GM19025 (cell line): ENCODE measurements around the gene IQSEC1.
"Not testable (repeated sequence)": the region's sequence is repeated elsewhere in the genome, so short reads cannot be mapped to it uniquely, and the experiment has no call there.

Experiments used
- ATAC-seq: cut with Tn5 transposase; IDR thresholded peaks from one replicate; pipeline ENCODE4 v1.9.1; 2021; ENCODE audit warnings: mild to moderate bottlenecking, low read depth, moderate library complexity; ENCODE audit not compliant: unreplicated experiment

The IQSEC1 gene

DNA sequence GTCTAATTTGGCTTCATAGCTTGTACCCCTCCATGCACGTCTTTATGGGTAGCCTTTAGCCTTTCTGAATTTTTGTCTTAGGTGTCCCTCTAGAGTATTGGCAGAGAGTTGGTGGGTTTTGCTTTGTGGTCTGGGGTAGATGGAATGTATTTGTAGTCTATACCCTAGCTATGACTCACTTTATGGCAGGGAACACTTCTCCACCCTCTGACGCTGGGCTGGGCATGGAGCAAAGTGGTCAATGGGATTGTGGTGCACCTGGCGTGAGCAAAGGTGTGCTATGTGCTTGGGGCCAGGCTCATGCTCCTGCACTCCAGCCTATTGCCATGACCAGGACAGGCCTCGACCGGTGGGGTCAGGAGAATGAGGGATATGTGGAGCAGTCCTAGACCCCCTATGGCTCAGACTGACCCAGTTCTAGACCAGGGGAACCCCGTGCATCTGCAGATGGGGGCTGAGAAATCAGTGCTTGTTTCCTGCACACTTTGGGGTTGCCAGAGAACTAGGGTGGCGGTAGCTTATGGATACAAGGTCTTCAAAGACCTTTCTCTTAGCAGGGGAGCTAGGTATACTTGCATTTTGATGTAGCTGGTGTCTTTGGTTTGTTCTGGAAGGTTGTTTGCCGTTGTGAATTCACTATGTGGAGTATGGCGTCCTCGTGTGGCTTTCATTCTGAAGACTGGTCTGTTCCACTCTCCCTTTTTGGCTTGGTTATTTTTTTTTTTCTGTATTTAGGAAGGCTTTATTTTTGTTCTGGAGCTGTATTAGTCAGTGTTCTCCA lies 182.4 kb downstream of the IQSEC1 start:
- no peak for ATAC-seq

GRCh38 chr3:12886736-12887135 lies 186.5 kb downstream of the IQSEC1 start:
- no peak for ATAC-seq

- no peak for ATAC-seq
Measured at GRCh38 chr3:12886106-12886679, 187.0 kb downstream of the IQSEC1 start.

GRCh38 chr3:12885583-12885930 lies 187.7 kb downstream of the IQSEC1 start:
- ATAC-seq: no peak

DNA sequence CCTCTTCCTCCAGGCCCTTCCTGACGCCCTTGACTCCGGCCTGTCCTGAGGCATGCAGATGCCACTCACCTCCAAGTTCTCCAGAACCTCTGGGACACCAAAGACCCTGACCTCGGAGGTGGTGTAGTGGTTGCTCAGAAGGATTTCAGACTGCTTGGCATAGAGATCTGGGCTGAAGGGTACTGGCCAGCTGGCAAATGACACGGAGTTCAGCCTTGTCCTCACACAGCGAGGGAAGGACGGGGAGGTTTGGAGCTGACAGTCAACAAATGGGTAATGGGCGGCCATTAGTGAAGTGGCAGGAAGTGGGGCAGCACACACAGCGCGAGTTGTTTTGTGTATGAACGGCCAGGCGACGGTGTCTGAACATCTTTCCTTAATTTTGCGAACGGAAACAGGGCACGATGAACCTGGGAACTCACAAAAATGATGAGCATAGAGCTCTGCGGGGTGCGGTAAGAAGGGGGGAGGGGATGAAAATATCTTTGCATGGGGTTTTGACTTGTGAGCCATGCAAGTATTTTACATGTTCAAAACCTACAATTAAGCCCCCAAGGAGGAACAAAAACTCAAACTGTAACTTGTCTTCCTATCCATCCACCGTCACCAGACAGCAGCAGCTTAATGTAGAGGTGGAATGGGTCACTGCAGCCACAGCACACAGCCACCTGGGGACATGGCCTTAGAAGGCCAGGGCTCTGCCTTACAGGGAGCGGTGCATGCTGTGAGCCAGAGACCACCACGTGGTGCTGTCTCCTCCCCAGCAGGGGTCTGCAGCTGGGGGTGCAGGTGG lies 188.2 kb downstream of the IQSEC1 start:
- no peak for ATAC-seq

- ATAC-seq: no peak
Measured at GRCh38 chr3:12884186-12884680, 189.0 kb downstream of the IQSEC1 start.

DNA sequence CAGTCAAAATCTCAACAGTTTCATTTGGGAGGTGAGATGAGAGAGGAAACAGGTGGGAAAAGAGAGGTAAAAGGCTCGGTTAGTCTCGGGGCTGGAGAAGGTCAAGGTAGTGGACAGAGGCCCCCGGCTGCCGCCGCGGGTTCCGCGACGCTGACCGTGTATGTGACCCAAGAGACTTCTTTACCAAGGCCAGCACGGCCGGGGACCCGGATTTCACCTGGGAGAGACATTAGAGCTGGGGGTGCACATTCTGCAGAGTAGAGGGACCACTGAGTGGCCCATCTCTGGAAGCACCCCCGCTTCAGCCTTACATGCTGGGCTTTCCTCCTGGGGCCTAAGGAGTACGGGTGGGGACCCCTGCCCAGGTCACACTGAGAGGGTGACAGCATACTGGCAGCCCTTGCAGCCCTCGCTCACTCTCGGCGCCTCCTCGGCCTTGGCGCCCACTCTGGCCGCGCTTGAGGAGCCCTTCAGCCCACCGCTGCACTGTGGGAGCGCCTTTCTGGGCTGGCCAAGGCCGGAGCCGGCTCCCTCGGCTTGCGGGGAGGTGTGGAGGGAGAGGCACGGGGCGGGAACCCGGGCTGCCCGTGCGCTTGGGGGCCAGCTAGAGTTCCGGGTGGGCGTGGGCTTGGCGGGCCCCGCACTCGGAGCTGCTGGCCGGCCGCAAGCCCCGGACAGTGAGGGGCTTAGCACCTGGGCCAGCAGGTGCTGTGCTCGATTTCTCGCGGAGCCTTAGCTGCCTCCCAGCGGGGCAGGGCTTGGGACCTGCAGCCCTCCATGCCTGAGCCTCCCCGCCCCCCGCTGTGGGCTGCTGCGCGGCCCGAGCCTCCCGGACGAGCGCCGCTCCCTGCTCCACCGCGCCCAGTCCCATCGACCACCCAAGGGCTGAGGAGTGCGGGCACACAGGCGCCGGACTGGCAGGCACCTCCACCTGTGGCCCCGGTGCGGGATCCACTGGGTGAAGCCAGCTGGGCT lies 190.6 kb downstream of the IQSEC1 start:
- ATAC-seq: no peak

DNA sequence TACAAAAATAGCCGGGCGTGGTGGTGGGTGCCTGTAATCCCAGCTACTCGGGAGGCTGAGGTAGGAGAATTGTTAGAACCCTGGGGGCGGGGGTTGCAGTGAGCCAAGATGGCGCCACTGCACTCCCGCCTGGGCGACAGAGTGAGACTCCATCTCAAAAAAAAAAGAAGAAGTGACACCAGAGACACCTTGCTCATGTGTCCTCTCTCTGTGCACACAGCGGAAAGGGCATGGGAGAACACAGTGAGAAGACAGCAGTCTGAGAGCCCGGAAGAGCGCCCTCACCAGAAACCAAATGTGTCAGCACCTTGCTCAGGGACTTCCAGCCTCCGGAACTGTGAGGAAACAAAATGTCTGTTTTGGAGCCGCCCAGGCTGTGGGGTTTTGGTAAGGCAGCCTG lies 191.4 kb downstream of the IQSEC1 start:
- not testable (repeated sequence) for ATAC-seq

- ATAC-seq: no peak
Measured at GRCh38 chr3:12879191-12879815, 193.9 kb downstream of the IQSEC1 start.

GRCh38 chr3:12878758-12879157 lies 194.5 kb downstream of the IQSEC1 start:
- not testable (repeated sequence) for ATAC-seq

DNA sequence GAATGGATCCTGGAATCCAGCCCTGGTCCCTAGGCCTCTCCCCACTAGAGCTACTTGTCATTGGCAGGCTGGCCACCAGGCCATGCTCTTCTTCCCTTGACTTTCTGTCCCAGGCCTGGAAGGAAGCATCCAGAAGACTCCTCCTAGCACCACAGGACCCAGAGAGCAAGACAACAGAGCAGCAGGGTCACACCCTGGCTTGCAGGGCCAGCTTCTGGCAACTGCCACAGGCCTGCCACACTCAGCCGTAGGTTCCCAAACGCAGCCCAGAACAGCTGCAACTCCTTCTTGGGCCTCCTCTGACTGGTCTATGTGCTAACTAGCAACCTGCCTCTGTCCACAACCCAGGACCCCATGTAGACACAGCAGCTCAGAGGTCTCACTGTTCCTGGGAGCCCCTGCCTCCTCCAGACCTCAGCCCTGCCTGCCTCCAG lies 195.1 kb downstream of the IQSEC1 start:
- ATAC-seq: no peak

DNA sequence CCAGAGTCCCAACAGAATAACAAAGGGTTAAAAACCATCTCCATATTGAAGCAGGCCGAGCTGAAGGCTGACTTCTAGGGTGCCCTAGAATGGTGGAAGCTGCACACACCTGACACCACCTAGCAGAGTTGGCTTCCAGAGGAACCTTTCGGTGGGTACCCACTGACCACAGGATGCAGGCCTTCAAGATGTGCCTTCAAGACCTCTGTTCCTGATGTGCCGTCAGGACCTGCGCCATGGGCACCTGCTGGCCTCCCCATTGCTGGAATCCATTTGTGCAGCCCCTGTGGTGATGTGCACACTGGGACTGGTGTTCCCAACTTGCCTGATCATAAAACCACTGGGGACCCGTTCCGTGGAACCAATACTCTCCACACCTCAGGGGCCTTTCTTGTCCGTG lies 196.2 kb downstream of the IQSEC1 start:
- ATAC-seq: no peak

DNA sequence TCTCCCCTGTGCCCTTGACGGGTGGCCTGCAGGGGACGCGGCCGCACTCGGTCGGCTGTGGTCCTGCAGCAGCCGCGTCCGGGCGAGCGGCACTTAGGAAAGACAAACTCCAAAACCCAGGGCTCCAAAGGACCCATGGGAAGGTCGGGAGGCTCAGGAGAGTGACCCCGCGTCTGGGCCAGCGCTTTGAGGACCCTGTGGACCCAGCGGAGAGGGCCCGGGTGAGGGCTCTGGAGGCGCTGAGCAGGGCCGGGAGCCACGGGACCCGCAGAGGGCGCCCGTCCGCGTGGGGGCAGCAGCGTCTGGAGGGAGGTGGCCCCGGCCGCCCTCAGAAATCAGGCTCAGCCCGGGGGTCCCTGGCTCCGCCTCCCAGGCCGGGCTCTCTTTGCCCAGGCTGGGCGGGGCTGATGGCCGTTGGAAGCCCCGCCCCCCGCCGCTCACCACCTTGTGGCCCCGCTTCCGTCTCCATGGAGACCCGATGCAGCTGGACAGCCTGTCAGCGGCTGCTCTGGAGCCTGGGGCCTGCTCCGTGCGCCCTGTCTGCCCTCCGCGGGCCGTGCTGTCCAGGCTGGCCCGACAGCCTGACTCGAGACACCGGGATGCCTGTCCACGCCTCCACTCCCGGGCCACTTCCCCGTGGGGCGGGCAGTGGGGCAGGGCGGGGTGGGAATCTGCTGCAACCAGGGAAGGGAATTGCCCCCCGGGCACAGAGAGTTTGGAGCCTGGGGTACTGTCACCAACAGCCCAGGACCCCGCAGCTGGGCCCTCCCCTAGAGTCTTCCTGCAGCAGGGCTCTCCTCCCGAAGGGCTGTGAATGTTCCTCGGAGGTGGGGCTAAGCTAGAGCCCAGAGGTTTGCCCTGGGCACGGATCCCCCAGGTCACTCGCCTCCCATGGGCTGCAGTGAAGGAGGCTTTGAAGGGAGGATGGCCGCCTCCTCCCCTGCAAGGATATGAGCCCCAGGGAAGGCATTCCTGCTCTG lies 197.1 kb downstream of the IQSEC1 start:
- ATAC-seq: no peak

GRCh38 chr3:12871404-12871983 lies 201.7 kb downstream of the IQSEC1 start:
- ATAC-seq: no peak

DNA sequence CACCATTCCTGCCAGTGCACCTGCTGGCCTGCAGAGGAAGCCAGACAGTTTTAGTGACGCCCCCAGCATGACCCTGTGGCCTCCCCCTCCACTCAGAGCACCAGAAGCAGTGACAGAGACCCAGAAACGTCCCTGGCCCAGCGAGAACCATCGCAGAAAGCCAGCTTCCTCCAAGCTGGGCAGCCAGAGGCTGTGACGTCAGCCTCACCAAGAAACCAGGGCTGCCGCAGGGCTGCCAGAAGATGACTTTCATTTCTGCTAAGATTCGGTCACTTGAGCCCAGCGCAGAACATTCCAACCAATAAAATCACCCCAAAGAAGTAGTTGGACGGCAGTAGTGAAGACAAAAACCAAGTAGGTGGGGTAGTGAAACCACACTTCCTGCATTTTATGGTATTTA lies 202.3 kb downstream of the IQSEC1 start:
- no peak for ATAC-seq

GRCh38 chr3:12869035-12869621 lies 204.1 kb downstream of the IQSEC1 start:
- ATAC-seq: peak; percentile 49

GRCh38 chr3:12868039-12869034 lies 204.9 kb downstream of the IQSEC1 start:
- peak; percentile 55 for ATAC-seq
